ENCODE data around the gene TRAF3. TPM values are rescaled to one million over a fixed set of nuclear protein-coding genes. Genes with fewer than 3 reads are reported as not detected.
"Not testable (repeated sequence)": the region's sequence is repeated elsewhere in the genome, so short reads cannot be mapped to it uniquely, and the experiment has no call there.

TRAF3 gene
- total RNA-seq, 1 donor from 2014 or later = 32.3 TPM

- Histone ChIP-seq H3K36me3 (ENCODE audit: control insufficient read depth, insufficient read depth, low read length) (no peaks in the 10 kb centered on the region), H3K4me3 (ENCODE audit: low read depth, low read length) (no peak overlapping the region), H3K27me3 (ENCODE audit: control insufficient read depth, insufficient read depth, low read length) (no peaks in the 10 kb centered on the region)
- no peak for TF ChIP-seq CTCF (IDR thresholded peaks at IDR 0.05; ENCODE audit: insufficient read depth, low read length, poor library complexity, severe bottlenecking)
- DNase-seq (ENCODE audit: low read depth) = no peak
Observed at GRCh38 chr14:102856179-102856578, 78.9 kb downstream of the TRAF3 start.

GRCh38 chr14:102857444-102857843 is 80.2 kb downstream of the TRAF3 start:
- DNase-seq (ENCODE audit: low read depth) = no peak
- Histone ChIP-seq H3K4me3 (ENCODE audit: low read depth, low read length) (no peak overlapping the region), H3K36me3 (ENCODE audit: control insufficient read depth, insufficient read depth, low read length) (no peaks in the 10 kb centered on the region), H3K27me3 (ENCODE audit: control insufficient read depth, insufficient read depth, low read length) (no peaks in the 10 kb centered on the region)
- TF ChIP-seq CTCF (IDR thresholded peaks at IDR 0.05; ENCODE audit: insufficient read depth, low read length, poor library complexity, severe bottlenecking) = no peak

- no peaks in the 10 kb centered on the region for H3K36me3 ChIP-seq (ENCODE audit: control insufficient read depth, insufficient read depth, low read length)
- H3K27me3 ChIP-seq (ENCODE audit: control insufficient read depth, insufficient read depth, low read length) = no peaks in the 10 kb centered on the region
- H3K4me3 ChIP-seq (ENCODE audit: low read depth, low read length) = no peak overlapping the region
- no peak for DNase-seq (ENCODE audit: low read depth)
- TF ChIP-seq CTCF (IDR thresholded peaks at IDR 0.05; ENCODE audit: insufficient read depth, low read length, poor library complexity, severe bottlenecking) = no peak
Observed at GRCh38 chr14:102859911-102860310, 82.7 kb downstream of the TRAF3 start.

- no peak for TF ChIP-seq CTCF (IDR thresholded peaks at IDR 0.05; ENCODE audit: insufficient read depth, low read length, poor library complexity, severe bottlenecking)
- no peak overlapping the region for H3K4me3 ChIP-seq (ENCODE audit: low read depth, low read length)
- DNase-seq (ENCODE audit: low read depth) = no peak
- no peaks in the 10 kb centered on the region for H3K36me3 ChIP-seq (ENCODE audit: control insufficient read depth, insufficient read depth, low read length)
- no peaks in the 10 kb centered on the region for H3K27me3 ChIP-seq (ENCODE audit: control insufficient read depth, insufficient read depth, low read length)
Observed at GRCh38 chr14:102862154-102862773, 85.0 kb downstream of the TRAF3 start.

- Histone ChIP-seq H3K4me3 (ENCODE audit: low read depth, low read length) (no peak overlapping the region), H3K27me3 (ENCODE audit: control insufficient read depth, insufficient read depth, low read length) (no peaks in the 10 kb centered on the region), H3K36me3 (ENCODE audit: control insufficient read depth, insufficient read depth, low read length) (no peaks in the 10 kb centered on the region)
- no peak for DNase-seq (ENCODE audit: low read depth)
- TF ChIP-seq CTCF (IDR thresholded peaks at IDR 0.05; ENCODE audit: insufficient read depth, low read length, poor library complexity, severe bottlenecking) = no peak
Observed at GRCh38 chr14:102863381-102863780, 86.1 kb downstream of the TRAF3 start.

- not testable (repeated sequence) for H3K4me3 ChIP-seq (ENCODE audit: low read depth, low read length); DNase-seq (ENCODE audit: low read depth); H3K27me3 ChIP-seq (ENCODE audit: control insufficient read depth, insufficient read depth, low read length); H3K36me3 ChIP-seq (ENCODE audit: control insufficient read depth, insufficient read depth, low read length)
Observed at GRCh38 chr14:102865916-102866315, 88.7 kb downstream of the TRAF3 start.

Data from kidney epithelial cell (primary cell).